Nucleus accumbens (tissue), 56 donors: ENCODE results near the gene TUBB8B.
"Not testable (repeated sequence)": the region's sequence is repeated elsewhere in the genome, so short reads cannot be mapped to it uniquely, and the experiment has no call there.

Source experiments
- DNase-seq, 56 donors: peaks; one replicate each; lab custom pipeline; 2025; lab: John Stamatoyannopoulos, UW

The TUBB8B gene

DNA sequence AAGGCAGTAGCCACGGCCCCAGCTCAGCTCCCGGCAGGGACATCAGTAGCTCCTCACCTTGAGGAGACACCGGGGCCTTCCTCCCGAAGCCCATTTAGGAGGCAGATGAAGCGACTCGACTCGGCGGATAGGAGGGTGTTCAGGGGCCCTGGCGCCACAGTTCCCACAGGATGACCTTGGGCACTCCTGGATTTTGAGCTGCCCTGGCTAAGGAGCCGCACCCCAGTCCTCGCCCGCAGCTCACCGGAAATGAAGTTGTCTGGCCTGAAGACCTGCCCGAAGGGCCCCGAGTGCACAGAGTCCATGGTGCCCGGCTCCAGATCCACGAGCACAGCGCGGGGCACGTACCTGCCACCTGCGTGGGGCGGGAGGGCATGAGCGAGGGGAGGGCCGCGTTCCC, 719 bp downstream of the TUBB8B start:
- not testable (repeated sequence) for DNase-seq

DNA sequence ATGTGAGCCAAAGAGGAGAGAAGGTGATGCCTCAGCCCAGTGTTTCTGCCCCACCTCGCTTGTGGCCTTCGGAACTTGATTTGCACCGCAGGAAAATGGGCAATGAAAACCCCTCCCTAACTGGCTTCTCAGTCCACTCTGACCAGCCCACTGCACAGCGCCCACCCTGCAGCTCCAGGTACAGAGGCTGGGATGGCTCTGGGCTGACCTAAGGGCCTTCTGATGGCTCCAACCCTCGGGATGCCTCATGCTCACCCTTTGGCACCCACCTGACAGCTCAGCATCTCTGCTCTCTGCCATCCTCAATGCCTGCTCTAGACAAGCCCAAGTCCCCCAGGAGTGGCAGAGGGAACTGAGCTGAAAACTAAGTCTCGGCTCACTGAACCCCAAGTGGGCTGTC, 36.2 kb downstream of the TUBB8B start:
- DNase-seq, result not testable (repeated sequence)

DNA sequence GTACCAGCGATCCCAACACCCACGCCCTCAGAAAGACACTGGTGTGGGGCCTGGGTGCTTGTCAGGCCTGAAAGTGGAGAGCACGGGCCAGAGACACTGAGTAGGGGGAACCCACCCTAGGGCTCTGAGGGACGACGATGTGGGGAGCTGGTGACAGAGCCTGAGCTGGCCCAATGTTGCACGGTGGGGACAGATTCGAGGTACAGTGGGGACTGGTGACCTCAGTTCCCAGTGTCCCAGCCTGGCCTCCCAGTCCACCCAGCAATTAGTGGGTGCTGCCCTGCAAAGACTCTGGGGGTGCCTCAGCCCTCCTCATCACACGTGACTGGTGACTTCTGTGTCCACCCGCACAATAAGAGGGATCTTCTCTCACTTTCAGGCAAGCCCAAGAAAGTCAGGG, 36.6 kb downstream of the TUBB8B start:
- DNase-seq, result not testable (repeated sequence)

DNA sequence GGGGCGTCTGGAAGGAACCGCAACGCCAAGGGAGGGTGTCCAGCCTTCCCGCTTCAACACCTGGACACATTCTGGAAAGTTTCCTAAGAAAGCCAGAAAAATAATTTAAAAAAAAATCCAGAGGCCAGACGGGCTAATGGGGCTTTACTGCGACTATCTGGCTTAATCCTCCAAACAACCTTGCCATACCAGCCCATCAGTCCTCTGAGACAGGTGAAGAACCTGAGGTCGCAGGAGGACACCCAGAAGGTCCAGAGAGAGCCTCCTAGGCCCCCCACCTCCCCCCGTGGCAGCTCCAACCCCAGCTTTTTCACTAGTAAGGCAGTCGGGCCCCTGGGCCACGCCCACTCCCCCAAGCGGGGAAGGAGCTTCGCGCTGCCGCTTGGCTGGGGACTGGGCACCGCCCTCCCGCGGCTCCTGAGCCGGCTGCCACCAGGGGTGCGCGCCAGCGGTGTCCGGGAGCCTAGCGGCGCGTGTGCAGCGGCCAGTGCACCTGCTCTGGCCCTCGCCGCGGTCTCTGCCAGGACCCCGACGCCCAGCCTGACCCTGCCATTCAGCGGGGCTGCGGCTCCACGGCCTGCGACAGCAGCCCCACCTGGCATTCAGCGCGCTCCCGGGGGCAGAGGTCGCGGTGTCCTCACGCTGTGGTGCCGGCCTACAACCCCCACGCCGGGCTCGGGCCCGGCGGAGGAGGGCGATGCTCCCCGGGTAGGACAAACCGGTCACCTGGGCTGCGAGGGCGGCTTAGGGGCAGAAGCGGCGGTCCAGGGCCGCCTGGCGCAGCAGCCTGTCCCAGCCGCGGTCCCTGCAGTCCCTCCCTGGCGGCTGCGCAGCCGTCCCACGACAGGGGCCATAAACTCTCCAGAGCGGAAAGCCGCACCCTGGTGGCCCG, 37.8 kb downstream of the TUBB8B start:
- not testable (repeated sequence) for DNase-seq

DNA sequence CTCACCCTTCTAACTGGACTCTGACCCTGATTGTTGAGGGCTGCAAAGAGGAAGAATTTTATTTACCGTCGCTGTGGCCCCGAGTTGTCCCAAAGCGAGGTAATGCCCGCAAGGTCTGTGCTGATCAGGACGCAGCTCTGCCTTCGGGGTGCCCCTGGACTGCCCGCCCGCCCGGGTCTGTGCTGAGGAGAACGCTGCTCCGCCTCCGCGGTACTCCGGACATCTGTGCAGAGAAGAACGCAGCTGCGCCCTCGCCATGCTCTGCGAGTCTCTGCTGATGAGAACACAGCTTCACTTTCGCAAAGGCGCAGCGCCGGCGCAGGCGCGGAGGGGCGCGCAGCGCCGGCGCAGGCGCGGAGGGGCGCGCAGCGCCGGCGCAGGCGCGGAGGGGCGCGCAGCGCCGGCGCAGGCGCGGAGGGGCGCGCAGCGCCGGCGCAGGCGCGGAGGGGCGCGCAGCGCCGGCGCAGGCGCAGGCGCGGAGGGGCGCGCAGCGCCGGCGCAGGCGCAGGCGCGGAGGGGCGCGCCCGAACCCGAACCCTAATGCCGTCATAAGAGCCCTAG, 38.7 kb downstream of the TUBB8B start:
- DNase-seq, result not testable (repeated sequence)

DNA sequence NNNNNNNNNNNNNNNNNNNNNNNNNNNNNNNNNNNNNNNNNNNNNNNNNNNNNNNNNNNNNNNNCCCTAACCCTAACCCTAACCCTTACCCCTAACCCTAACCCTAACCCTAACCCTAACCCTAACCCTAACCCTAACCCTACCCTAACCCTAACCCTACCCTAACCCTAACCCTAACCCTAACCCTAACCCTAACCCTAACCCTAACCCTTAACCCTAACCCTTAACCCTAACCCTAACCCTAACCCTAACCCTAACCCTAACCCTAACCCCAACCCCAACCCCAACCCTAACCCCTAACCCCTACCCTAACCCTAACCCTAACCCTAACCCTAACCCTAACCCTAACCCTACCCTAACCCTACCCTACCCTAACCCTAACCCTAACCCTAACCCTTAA, 39.5 kb downstream of the TUBB8B start:
- DNase-seq, result not testable (repeated sequence)
